HG02840 (cell line): Measurements from ENCODE around the gene MRPL34.

Source experiments
- ATAC-seq: cut with Tn5 transposase; IDR thresholded peaks from one replicate; pipeline ENCODE4 v1.9.1; 2021; ENCODE audit warnings: mild to moderate bottlenecking, moderate library complexity, moderate number of reproducible peaks; ENCODE audit not compliant: unreplicated experiment, low FRiP score

Gene MRPL34

DNA sequence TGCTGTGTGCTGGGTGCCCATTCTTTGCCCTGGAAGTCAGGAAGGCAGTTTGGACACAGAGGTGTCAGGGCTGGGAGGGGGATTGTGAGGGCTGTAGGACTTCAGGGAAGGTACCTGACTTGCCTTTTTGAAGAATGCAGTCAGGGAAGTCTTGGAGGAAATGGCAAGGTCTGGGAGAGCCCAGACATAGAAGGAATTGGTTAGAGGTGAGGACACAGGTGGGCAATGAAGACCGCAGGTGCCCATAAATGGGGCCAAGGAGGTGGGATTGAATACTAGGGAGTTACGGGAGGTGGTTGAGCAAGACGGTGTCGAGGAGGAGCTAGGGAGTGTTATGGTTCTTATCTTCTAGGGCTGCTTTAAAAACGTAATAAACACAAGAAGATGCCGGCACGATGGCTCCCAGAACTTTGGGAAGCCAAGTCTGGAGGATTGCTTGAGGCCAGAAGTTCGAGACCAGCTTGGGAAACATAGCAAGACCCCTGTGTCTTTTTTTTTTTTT, 2.3 kb downstream of the MRPL34 start:
- no peak for ATAC-seq

DNA sequence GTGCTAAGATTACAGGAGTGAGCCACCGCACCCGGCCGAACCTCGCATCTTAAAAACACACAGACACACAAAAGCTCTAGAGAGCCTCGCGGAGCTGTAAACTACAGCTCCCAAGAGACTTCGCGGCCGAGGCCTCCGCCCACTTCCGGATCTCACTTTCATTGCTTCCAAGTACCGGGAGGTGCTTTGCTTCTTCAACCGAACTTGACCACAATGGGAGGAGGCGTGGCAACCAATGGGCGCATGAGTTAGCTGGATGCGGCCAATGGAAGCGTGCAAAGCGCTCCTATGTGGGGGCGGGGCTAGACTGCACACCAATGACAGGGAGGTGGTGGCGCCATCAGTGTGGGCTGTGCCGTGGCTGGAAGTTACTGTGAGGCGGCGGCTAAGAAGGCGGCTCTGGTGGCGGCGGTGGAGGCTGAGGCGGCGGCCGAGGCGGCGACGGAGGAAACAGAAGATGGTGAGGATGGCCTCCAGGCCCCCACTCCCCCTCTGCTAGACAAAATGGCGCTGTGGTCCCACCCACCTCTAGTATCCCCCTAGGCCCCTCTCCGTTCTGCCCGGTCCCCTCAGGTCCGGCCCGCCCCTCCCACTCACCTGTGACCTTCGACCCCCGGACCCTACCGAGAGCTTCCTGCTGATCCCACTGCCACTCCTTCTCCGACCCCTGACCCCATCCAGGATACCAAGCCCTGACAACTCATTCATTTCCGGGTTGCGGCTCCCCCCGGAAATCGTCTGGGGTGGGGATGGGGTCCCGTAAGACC, 3.7 kb downstream of the MRPL34 start, which contains the start of gene DDA1:
Gene DDA1 (plus strand): TSS at position 366 of the 767 bp plus-strand sequence. CDS start 92 bp downstream, at position 458.
- ATAC-seq: peak; percentile 62

DNA sequence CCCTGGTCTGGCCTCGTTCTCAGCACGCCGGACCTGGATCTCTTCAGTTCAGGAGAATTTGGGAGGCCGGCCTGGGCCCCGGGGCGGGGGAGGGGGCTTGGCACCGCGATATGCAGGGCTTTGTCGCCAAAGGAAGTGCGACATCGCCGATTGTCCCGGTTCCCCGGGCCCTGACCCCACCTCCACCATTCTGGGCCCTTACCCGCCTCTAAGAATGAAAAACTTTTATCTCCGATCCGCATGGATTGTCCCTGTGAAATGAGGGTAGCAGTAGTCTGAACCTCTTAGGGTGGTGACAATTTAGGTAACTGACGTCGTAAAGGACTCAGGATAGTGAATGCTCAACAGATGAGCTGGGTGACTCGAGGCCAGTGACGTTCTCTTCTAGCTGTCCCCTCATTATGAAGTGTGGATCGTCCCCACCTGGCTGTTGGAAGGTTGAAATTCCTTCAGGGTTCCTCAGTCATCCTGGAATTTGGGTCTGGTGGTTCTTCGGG, 4.3 kb downstream of the MRPL34 start:
- ATAC-seq: no peak

DNA sequence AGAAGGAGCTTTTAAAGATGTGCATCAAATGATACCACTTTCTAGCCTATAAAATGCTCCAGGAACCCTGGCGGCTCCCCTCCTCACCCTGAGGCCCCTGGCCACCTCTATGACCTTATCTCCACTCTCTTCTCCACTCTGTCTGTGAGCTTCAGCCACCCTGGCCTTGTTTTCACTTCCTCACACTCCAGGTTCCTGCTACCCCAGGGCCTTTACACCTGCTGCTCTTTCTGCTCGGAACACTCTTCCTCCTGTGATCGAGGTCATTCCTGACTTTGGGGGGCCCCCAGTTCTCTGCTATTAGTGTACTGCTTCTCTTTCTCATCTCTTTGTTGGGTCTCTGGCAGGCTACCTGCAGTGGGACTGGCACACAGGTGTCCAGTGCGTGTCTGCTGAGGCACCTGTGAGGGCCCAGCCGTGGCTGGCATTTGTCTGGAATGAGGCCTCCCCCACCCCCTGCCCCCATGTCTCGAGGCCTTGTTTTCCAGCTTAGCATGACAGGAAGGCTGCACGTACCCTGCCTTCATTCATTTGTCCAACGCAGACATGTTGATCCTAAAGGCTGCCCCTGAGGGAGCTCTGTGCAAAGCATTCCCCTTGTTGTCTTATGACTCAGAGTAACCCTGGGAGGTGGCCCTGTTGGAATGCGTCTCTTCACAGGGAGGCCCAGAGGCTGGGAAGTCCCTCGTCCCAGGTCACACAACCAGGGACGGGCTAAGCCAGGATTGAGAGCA, 6.0 kb downstream of the MRPL34 start:
- ATAC-seq: no peak

DNA sequence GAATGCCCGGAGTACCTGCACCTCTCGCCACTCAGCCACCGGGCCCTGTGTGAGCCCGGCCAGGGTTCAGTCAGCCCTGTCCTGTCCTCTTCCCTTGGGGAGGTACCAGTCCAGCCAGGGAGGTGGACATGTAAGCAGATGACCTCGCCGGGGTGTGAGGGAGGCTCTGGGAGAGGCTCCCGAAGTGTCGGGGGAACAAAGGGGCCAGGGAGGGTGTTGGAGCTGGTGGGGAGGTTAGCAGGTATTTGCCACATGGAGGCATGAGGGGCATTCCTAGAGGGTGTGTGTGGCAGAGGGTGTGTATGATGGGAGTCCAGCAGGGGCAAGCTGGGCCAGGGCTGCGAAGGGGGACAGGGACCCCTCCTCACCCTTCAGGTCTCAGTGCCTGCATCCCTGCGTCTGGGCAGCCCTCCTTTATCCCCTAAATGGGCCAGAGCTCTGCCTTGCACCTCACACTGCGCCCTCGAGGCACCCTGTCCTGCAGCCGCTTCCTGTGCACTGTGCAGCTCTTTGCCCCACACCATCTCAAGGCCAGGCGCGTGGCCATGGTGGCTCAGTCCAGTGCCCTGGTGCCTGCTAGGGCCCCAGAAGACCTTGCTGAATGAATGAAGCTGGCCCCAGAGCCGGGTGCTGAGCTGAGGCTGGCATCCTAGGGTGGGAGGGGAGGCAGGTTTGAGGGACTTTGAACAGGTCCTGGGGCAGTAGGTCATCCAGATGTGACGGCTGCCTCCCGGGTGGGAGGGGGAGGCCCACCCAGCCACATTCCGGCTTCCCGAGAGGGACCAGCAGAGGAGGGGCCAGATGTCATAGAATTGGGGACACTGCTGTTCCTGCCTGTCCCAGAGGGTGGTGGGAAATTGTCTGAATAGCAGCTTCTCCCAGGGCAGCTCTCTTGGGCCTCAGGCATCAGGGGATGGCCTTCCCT, 6.8 kb downstream of the MRPL34 start:
- ATAC-seq: no peak

DNA sequence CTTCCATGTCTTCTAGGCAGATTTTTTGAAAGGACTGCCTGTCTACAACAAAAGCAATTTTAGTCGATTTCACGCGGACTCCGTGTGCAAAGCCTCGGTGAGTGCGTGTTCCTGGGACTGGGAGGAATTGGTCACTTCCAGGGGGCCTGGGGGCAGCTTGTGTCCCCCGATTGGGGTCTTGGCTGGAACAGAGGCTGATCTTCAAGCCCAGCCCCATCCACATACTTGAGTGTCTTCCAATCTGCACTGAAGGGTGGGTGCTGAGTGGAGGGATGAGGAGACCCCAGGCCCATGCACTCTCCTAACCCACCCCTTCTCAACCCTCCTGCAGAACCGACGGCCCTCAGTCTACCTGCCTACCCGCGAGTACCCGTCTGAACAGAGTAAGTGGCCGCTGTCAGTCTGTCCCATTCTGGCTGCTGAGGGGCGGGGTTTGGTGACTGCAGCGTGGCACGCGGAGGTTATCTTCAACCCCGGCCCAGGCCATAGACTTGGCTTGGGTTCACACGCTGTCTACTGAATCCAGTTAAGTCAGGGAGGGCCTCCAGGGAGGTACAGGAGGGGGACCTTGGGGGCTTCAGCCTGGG, 8.4 kb downstream of the MRPL34 start:
- ATAC-seq: no peak

DNA sequence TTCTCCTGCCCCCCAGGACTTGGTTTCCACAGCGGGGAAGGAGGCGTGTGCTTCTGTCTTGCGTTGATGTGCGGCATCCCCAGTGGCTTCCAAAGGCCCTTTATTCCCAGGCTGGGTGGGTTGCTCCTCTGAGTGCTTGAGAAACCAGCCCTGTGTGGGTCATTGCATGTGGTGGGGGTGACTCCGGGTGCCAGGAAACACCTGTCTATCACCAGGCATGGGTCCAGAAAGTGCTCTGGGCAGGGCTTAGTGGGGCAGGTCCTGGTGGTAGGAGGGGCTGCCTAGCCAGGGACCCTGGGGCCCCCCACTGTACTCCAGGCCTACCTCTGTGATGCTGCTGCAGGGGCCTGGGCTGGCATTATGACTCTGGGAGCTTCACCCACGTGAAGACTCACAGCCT, 13.3 kb downstream of the MRPL34 start:
- no peak for ATAC-seq

DNA sequence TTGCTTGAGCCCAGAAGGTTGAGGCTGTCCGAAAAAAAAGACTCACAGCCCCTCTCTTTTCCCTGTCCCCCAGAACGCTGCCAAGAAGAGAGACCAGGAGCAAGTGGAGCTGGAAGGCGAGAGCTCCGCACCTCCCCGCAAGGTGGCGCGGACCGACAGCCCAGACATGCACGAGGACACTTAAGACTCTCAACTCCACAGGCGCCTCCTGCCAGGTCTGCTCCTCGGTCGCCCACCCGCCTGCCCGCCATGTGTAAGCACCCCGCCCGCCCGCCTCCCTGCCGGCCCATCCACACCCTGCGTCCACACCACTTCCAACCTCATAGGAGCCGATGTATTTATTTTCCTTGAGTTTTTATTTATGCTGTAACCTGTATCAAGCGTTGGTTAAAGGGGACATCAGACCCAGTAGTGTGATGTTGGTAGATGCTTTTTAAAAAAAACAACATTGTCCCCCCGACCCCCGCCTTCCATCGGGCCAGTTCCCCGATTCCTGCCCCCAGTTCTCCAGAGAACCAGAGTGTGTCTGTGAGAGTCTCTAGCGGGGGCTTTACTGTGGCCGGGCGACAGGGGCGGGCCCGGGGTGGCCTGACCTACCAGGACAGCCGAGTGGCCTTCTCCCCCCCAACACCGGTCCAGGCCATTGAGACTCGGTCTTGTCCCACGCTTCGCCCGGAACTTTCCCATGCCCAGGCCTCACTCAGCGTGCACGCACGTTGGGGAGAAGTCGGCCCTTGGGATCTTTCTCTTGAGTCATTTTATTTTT, 14.0 kb downstream of the MRPL34 start:
- ATAC-seq: no peak

DNA sequence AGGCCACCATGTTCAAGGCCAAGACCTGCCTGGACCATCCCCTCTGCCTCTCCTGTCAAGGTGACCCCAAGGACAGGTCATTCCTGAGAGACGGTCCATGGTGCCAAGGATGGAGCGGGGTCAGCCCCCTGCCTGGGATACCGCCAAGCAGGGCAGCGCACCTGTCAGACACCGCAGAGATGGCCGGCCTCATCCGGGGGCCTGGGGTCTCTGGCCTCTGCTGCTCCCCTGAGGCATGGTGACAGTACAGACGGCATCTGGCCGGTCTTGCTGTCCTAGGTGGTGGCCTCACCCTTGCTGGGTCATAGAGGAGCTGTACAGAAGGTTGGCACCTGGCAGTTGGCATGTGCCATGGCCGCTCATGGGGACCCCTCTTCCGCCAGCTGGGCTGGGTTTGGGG, 14.8 kb downstream of the MRPL34 start:
- no peak for ATAC-seq

DNA sequence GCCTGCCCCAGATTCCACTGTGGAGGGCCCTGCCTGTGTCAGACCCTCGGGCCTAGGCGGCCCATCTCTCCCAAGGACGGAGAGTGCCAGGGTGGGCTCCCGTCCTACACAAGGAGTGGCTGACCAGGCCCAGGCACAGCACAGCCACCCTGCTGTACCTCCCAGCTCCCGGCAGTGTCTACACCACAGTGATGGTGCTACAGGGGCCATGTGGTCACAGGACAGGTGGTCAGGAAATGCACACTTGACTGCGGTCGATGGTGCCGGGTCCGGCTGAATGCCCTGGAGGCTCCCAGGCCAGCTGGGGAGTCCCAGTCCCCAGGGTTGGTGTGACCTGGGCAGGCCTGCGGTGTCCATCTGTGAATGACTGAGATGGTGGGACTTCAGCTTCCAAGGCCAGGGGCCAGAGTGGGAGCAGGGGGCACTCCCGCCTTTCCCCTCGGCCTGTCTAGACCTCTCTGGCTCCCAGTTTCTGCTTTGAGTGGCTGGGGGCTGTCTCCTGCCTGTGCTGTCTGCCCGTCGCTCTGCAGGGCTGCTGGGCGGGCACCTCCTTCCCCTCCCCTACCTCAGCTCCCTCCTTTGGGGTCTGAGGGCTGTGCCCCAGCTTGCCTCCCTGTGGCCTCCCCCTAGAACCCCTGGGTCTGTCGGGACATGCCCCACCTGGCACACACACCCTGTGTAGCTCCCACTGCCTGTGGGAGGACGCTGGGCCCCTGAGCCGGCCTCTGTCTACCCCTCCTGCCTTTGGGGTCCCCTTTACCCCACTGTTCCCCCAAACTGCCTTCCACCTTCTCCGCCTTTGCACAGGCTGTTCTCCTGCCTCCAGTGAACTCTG, 16.2 kb downstream of the MRPL34 start:
- no peak for ATAC-seq

DNA sequence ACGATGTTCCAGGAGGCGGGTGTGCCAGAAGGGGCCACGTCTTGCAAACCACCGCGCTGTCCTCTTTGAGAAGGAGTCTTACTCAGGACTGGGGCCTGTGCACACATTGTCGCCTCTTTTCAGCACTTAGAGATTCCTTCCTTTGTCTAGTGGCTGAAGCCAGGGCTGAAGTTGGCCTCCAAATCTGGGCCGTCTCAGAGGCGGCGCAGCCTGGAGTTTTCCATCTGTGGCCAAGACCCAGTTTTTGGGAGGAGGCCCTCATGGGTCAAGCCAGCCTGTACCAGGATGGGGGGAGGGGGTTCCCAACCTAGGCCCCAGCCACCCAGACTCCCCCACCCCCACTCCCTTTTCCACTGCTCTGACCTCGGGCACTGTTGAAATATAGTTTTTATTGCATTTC, 17.2 kb downstream of the MRPL34 start:
- no peak for ATAC-seq

DNA sequence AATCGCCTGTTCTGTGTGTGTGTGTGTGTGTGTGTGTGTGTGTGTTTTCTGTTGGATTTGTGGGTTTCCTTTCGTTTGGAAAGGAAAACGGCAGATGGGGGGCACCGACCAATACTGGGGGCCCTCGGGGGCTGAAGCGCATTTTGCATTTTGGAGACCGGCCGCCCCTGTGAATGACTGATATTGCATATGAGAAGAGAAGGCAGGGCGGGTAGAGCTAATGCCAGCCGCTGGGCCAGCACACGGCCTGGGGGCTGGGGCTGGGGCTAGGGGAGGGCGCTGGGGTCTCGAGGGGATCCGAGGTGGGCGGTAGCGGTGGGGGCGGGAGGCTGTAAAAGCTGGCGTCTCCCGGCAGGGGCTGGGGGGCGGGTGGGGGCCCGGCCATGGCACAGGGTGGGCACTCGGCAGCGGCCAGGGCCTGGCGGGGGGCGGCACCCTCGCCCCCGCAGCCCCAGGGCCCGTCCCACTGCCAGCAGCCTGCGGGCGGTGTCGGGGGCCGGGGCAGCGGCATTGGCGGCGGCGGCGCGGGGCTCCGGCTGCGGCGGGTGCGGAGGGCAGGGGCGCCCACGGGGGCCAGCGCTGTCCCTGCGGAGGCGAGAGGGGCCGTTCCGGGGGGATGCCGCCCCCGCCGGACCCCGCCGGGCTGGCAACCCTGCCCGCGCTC, 17.8 kb downstream of the MRPL34 start:
- no peak for ATAC-seq

DNA sequence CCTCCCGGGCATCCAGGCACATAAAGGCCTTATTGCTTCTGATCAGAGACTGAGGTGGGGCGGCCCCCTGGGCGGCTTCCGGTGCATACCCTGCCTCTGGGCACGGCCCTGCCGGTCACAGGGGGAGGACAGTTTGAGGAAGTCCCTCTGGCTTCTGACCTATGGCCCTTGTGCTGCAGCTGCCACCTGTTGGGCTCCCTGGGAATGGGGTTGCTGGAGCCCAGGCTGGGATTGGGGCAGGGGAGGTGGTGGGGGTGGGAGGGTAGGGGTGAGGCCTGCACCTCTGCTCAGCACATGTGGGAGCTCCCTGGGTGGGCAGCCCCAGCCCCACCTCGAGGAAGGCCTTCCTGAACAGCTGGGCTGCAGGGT, 18.3 kb downstream of the MRPL34 start:
- no peak for ATAC-seq

DNA sequence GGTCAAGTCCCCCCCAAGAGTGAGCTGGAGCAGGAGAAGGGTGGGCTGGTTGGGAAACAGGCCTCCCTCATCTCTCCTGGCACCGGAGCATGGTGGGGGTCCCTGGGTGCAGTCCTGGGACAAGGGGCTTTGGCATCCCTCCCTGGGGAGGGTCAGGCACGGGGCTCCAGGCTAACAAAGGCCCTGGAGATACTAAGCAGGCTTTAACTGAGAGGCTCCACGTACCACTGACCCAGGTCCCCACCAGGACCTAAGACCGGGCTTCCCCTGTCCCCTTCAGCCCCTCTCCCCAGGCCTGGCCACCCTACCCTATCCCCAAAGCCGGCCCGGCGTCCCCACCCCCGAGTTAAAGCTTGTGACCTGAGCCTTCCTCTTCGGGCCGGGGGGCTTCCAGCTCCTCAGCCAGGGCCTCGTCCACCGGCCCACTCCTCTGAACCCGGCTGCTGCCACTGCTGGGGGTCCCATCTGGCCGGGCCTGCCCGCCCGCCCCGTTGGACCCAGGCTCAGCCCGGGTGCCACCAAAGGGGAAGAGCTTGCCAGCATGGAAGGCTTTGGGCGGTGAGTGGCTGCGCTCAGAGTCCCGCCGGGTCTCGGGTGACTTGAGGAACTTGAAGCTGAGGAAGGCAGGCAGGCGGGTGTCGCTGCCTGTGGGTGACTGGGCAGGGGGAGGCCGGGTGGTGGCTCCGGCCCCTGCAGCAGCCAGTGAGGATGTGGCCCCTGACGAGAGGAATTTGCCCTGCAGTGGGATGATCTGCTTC, 18.9 kb downstream of the MRPL34 start:
- ATAC-seq: no peak

DNA sequence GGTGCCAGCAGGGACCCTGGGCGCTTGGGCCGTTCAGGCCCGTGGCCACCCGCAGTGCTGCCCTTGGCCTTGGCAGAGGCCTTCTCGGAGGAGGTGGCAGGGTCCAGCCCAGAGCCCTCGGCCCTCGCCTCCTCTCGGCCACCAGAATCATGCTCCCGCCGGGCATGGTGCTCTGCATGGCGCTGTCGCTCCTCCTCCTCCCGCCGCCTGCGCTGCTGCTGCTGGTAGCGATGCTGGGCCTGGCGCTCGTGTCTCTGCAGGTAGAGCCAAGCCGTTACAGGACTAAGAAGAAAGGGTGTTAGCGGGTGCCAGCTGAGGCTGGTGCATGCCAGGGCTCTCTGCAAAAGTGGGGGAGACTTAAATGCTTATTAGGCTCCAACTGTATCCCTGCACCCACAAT, 19.5 kb downstream of the MRPL34 start:
- no peak for ATAC-seq

DNA sequence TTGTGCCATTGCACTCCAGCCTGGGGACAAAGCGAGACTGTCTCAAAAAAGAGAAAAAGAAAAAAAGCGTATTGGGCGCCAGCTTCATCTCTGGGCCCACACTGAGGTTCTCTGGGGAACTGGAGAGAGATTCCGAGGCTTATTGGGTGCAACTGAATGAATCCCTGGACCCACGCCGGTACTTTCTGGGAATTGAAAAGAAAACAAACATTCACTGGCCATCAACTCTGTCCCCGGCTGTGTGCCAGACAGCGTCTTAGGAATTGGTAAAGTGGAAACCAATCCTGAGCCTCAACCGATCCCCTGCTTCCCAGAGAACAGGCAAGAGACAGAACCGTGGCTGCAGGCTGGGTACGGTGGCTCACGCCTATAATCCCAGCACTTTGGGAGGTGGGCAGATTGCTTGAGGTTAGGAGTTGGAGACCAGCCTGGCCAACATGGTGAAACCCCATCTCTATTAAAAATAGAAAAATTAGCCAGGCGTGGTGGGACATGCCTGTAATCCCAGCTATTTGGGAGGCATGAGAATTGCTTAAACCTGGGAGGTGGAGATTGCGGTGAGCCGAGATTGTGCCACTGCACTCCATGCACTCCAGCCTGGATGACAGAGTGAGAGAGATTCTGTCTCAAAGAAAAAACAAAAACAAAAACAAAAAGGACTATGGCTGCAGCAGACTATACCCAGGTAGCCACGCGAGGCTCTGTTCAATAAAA, 20.4 kb downstream of the MRPL34 start:
- no peak for ATAC-seq

DNA sequence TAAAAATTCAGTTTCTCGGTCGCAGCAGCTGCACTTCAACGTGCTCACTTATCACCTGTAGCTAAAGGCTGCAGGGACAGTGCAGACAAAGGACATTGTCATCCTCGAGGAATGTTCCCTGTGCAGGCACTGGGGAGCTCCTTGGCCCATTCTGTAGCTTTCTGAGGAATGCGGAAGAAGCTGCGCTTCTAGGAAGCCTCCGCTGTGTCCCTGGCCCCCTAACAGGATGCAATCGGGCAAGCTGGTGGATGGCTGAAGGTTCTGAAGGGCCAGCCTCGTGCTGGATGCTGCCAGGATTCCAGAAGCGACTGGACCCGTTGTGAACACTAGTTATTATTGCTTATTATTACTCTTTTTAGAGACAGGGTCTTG, 20.9 kb downstream of the MRPL34 start:
- no peak for ATAC-seq
